ENCODE data around the gene IL6ST. TPM values are rescaled to one million over a fixed set of nuclear protein-coding genes. Genes with fewer than 3 reads are reported as not detected.
"Not testable (repeated sequence)": the region's sequence is repeated elsewhere in the genome, so short reads cannot be mapped to it uniquely, and the experiment has no call there.

IL6ST gene
- polyA plus RNA-seq, 1 donor (not counting 4 experiments of a cell fraction or from before 2014, with no cell fraction given): 41.3 TPM

GRCh38 chr5:55989860-55990259, 4.9 kb downstream of the IL6ST start:
- DNase-seq (ENCODE audit: low read depth, low spot score) (no peak), FAIRE-seq (no peak)
- H3K4me2 ChIP-seq (ENCODE audit: control insufficient read depth, extremely low read depth, insufficient read depth, low read depth, low read length): no peak overlapping the region
- H3K27me3 ChIP-seq (ENCODE audit: control insufficient read depth, extremely low read depth, insufficient read depth, low read length): no peaks in the 10 kb centered on the region
- dilution Hi-C loops (cut with MboI; ENCODE audit: extremely low pct_ligation_motif_present, low sequenced_read_pairs): no loop called here
- no peaks in the 10 kb centered on the region for H4K20me1 ChIP-seq (ENCODE audit: control insufficient read depth, extremely low read depth, insufficient read depth, low read length)
- no peak overlapping the region for H3K4me3 ChIP-seq (ENCODE audit: control insufficient read depth in 2 of 3, extremely low read depth in 1 of 3, insufficient read depth in 2 of 3, low read depth in 1 of 3, low read length in 3 of 3)
- no peaks in the 10 kb centered on the region for H3K9me1 ChIP-seq (ENCODE audit: control insufficient read depth, extremely low read depth, insufficient read depth, low read length)
- H3K36me3 ChIP-seq (ENCODE audit: control insufficient read depth in 2 of 2, extremely low read depth in 1 of 2, insufficient read depth in 2 of 2, low read length in 2 of 2): peaks cover 0 to 10% of the 10 kb centered on the region in 2 experiments
- no peak overlapping the region for H2AFZ ChIP-seq (ENCODE audit: control insufficient read depth, low read length)
- H3K9ac ChIP-seq (ENCODE audit: control insufficient read depth, extremely low read depth, insufficient read depth, low read length): no peak overlapping the region
- H3K9me3 ChIP-seq (ENCODE audit: control insufficient read depth, low read depth, low read length): no peaks in the 10 kb centered on the region
- peaks cover 13% of the 10 kb centered on the region for H3K4me1 ChIP-seq (ENCODE audit: control insufficient read depth, extremely low read depth, insufficient read depth, low read length)
- H3K27ac ChIP-seq (ENCODE audit: control insufficient read depth, insufficient read depth, low read length): no peak overlapping the region
- TF ChIP-seq, protein P1, sequence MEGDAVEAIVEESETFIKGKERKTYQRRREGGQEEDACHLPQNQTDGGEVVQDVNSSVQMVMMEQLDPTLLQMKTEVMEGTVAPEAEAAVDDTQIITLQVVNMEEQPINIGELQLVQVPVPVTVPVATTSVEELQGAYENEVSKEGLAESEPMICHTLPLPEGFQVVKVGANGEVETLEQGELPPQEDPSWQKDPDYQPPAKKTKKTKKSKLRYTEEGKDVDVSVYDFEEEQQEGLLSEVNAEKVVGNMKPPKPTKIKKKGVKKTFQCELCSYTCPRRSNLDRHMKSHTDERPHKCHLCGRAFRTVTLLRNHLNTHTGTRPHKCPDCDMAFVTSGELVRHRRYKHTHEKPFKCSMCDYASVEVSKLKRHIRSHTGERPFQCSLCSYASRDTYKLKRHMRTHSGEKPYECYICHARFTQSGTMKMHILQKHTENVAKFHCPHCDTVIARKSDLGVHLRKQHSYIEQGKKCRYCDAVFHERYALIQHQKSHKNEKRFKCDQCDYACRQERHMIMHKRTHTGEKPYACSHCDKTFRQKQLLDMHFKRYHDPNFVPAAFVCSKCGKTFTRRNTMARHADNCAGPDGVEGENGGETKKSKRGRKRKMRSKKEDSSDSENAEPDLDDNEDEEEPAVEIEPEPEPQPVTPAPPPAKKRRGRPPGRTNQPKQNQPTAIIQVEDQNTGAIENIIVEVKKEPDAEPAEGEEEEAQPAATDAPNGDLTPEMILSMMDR (optimal IDR thresholded peaks at IDR 0.05 in 1 of 3, IDR thresholded peaks at IDR 0.05 in 1 of 3, conservative IDR thresholded peaks at IDR 0.05 in 1 of 3; ENCODE audit: extremely low read depth in 1 of 3, insufficient read depth in 2 of 3, low read length in 3 of 3): no peak
- TF ChIP-seq EZH2 (IDR thresholded peaks at IDR 0.05; ENCODE audit: low read length): no peak
- H3K79me2 ChIP-seq (ENCODE audit: control insufficient read depth, insufficient read depth, low read length): peaks cover 73% of the 10 kb centered on the region

- FAIRE-seq (no peak), DNase-seq (ENCODE audit: low read depth, low spot score) (no peak)
- Histone ChIP-seq H3K4me2 (ENCODE audit: control insufficient read depth, extremely low read depth, insufficient read depth, low read depth, low read length) (no peak overlapping the region), H3K27me3 (ENCODE audit: control insufficient read depth, extremely low read depth, insufficient read depth, low read length) (no peaks in the 10 kb centered on the region), H3K27ac (ENCODE audit: control insufficient read depth, insufficient read depth, low read length) (no peak overlapping the region), H3K9me3 (ENCODE audit: control insufficient read depth, low read depth, low read length) (no peaks in the 10 kb centered on the region), H3K79me2 (ENCODE audit: control insufficient read depth, insufficient read depth, low read length) (peaks cover 72% of the 10 kb centered on the region), H2AFZ (ENCODE audit: control insufficient read depth, low read length) (no peak overlapping the region), H3K36me3 (ENCODE audit: control insufficient read depth in 2 of 2, extremely low read depth in 1 of 2, insufficient read depth in 2 of 2, low read length in 2 of 2) (peaks cover 0 to 10% of the 10 kb centered on the region in 2 experiments), H3K9me1 (ENCODE audit: control insufficient read depth, extremely low read depth, insufficient read depth, low read length) (no peaks in the 10 kb centered on the region), H3K4me3 (ENCODE audit: control insufficient read depth in 2 of 3, extremely low read depth in 1 of 3, insufficient read depth in 2 of 3, low read depth in 1 of 3, low read length in 3 of 3) (no peak overlapping the region), H4K20me1 (ENCODE audit: control insufficient read depth, extremely low read depth, insufficient read depth, low read length) (no peaks in the 10 kb centered on the region), H3K9ac (ENCODE audit: control insufficient read depth, extremely low read depth, insufficient read depth, low read length) (no peak overlapping the region), H3K4me1 (ENCODE audit: control insufficient read depth, extremely low read depth, insufficient read depth, low read length) (peaks cover 13% of the 10 kb centered on the region)
- dilution Hi-C loops (cut with MboI; ENCODE audit: extremely low pct_ligation_motif_present, low sequenced_read_pairs): no loop called here
- no peak for TF ChIP-seq EZH2 (IDR thresholded peaks at IDR 0.05; ENCODE audit: low read length)
- TF ChIP-seq, protein P1 (optimal IDR thresholded peaks at IDR 0.05 in 1 of 3, IDR thresholded peaks at IDR 0.05 in 1 of 3, conservative IDR thresholded peaks at IDR 0.05 in 1 of 3; ENCODE audit: extremely low read depth in 1 of 3, insufficient read depth in 2 of 3, low read length in 3 of 3): no peak
These were observed 5.7 kb downstream of the IL6ST start for GRCh38 chr5:55988979-55989638.

DNA sequence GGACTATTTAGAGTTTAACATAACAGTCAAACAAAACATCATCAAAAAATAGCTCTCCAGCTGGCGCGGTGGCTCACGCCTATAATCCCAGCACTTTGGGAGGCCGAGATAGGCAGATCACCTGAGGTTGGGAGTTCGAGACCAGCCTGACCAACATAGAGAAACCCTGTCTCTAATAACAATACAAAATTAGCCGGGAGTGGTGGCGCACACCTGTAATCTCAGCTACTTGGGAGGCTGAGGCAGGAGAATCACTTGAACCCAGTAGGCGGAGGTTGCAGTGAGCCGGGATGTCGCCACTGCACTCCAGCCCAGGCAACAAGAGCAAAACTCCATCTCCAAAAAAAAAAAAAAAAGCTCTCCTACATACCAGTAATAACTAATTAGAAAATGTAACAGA, 6.3 kb downstream of the IL6ST start:
- H3K9me3 ChIP-seq (ENCODE audit: control insufficient read depth, low read depth, low read length); H3K4me2 ChIP-seq (ENCODE audit: control insufficient read depth, extremely low read depth, insufficient read depth, low read depth, low read length): not testable (repeated sequence)
- H3K79me2 ChIP-seq (ENCODE audit: control insufficient read depth, insufficient read depth, low read length): peaks cover 67% of the 10 kb centered on the region

More for the DNA sequence above, 6.3 kb downstream of the IL6ST start:
- FAIRE-seq; H3K27ac ChIP-seq (ENCODE audit: control insufficient read depth, insufficient read depth, low read length); H3K9ac ChIP-seq (ENCODE audit: control insufficient read depth, extremely low read depth, insufficient read depth, low read length); DNase-seq (ENCODE audit: low read depth, low spot score); H3K36me3 ChIP-seq (ENCODE audit: control insufficient read depth in 2 of 2, extremely low read depth in 1 of 2, insufficient read depth in 2 of 2, low read length in 2 of 2); H3K4me3 ChIP-seq (ENCODE audit: control insufficient read depth in 2 of 3, extremely low read depth in 1 of 3, insufficient read depth in 2 of 3, low read depth in 1 of 3, low read length in 3 of 3); H4K20me1 ChIP-seq (ENCODE audit: control insufficient read depth, extremely low read depth, insufficient read depth, low read length); H3K27me3 ChIP-seq (ENCODE audit: control insufficient read depth, extremely low read depth, insufficient read depth, low read length); H2AFZ ChIP-seq (ENCODE audit: control insufficient read depth, low read length); dilution Hi-C loops (cut with MboI; ENCODE audit: extremely low pct_ligation_motif_present, low sequenced_read_pairs); H3K9me1 ChIP-seq (ENCODE audit: control insufficient read depth, extremely low read depth, insufficient read depth, low read length): not testable (repeated sequence)
- H3K4me1 ChIP-seq (ENCODE audit: control insufficient read depth, extremely low read depth, insufficient read depth, low read length): peaks cover 13% of the 10 kb centered on the region

Measured in keratinocyte (primary cell).